HG03571 (cell line): ENCODE data around the gene ACSS2.

Experiments
- ATAC-seq: cut with Tn5 transposase; IDR thresholded peaks from one replicate; pipeline ENCODE4 v1.9.1; 2021; ENCODE audit not compliant: unreplicated experiment

ACSS2 gene, protein sequence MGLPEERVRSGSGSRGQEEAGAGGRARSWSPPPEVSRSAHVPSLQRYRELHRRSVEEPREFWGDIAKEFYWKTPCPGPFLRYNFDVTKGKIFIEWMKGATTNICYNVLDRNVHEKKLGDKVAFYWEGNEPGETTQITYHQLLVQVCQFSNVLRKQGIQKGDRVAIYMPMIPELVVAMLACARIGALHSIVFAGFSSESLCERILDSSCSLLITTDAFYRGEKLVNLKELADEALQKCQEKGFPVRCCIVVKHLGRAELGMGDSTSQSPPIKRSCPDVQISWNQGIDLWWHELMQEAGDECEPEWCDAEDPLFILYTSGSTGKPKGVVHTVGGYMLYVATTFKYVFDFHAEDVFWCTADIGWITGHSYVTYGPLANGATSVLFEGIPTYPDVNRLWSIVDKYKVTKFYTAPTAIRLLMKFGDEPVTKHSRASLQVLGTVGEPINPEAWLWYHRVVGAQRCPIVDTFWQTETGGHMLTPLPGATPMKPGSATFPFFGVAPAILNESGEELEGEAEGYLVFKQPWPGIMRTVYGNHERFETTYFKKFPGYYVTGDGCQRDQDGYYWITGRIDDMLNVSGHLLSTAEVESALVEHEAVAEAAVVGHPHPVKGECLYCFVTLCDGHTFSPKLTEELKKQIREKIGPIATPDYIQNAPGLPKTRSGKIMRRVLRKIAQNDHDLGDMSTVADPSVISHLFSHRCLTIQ

DNA sequence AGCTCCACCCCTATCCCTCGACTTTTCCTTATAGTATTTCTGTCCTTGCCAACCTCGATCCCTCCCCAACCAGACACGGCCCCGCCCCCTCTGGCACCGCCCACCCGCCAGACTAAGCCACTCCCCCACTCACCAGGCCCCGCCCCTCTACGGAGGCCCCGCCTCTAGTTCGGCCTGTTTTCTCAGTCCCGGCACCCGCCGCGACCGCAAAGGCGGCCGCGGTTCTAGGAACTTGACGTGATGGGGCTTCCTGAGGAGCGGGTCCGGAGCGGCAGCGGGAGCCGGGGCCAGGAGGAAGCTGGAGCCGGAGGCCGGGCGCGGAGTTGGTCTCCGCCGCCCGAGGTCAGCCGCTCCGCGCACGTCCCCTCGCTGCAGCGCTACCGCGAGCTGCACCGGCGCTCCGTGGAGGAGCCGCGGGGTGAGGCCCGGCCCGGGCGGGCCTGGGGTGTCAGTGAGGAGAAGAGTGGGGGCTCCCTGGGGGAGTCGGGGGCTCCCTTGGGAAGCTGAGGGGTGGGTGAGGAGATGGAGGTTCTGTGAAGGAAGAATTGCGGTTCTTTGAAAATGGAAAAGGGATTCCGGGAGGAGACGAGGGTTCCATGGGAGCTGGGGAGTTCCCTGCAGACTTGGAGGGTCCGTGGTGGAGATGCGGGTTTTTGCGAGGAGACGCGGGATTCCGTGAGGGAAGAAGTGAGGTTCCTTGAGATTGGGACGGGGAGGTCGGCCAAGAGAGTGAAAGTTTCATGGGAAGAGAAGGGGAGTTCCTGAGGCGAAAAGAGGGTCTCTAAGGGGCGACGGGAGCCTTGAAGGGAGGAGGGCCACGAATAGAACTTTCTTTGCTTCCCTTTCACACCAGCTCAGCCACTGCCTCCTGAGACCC is at the start of gene ACSS2:
Gene ACSS2, plus strand, starts transcription at position 207 of the 877 bp plus-strand sequence. Its CDS starts 34 bp downstream, at position 241.
- ATAC-seq: peak; percentile 60

DNA sequence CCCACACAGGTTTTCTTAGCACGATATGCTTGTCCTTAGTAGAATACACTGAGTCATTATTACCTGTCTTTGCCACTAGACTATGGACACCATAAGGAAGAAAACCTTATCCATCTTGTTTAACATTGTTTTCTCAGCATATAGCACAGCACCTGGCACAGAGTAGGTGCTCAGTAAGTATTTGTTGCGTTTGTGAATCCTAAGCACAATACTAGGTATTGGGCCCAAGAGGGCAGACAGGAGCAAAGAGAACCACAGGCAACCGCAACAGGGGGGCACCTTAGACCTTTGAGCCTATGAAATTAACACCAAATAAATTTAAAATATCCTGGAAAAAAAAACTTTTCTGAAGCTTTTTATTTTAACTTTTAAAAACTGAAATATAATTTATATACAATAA is 47.2 kb upstream of the ACSS2 start:
- no peak for ATAC-seq

DNA sequence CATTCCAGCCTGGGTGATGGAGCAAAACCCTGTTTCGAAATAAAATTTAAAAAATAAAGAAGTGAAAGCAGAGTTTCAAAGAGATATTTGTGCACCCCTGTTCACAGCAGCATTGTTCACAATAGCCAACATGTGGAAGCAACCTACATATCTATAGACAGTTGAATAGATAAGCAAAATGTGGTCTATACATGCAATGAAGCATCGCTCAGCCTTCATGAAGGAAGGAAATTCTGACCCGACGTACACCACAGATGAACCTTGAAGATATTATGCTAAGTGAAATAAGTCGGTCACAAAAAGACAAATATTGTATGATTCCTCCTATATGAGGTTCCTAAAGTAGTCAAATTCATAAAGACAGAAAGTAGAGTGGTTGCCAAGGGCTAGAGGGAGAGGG is 44.5 kb upstream of the ACSS2 start:
- no peak for ATAC-seq

DNA sequence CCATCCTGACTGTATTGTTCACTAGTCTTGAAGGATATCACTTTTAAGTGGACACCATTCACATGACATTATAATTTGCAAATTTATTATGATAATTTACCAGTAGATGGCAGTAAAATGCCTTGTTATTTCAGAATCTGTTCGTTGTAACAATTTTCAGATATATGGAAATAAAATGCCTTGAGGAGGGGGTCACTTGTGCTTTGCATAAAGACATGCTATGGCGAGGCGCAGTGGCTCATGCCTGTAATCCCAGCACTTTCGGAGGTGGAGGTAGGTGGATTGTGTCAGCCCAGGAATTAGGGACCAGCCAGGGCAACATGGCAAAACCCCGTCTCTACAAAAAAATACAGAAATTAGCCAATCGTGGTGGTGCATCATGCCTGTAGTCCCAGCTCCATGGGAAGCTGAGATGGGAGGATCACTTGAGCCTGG is 41.9 kb upstream of the ACSS2 start:
- no peak for ATAC-seq

DNA sequence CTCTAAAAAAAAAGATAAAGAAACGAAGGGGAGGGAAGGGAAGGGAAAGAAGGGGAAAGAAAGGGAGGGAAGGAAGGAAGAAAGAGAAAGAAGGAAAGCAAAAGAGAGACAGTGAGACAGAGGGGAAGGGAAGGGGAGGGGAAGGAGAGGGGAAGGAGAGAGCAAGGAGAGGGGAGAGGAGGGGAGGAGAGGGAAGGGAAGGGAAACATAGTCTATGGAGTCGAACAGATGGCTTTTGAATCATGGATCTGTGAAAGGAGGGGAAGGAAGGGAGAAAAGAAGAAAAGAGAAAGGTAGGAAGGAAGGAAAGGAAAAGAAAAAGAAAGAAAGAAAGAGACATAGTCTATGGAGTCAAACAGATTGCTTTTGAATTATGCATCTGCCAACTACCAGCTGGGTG is 34.3 kb upstream of the ACSS2 start:
- no peak for ATAC-seq

DNA sequence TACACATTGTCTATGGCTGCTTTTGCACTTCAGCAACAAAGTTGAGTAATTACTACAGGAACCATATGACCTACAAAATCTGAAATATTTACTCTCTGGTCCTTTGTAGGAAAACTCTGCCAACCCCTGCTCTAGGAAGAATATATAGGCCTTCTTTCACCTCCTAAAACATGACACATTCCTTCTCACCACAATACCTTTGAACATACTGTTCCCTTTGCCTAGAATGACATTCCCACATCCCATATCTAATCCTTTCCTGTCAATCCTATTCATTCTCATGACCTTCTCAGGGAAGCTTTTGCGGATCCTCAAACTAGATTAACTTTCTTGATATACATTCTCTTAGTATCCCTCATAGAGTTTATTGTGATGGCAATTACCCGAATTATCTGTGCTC is 33.0 kb upstream of the ACSS2 start:
- ATAC-seq: no peak

DNA sequence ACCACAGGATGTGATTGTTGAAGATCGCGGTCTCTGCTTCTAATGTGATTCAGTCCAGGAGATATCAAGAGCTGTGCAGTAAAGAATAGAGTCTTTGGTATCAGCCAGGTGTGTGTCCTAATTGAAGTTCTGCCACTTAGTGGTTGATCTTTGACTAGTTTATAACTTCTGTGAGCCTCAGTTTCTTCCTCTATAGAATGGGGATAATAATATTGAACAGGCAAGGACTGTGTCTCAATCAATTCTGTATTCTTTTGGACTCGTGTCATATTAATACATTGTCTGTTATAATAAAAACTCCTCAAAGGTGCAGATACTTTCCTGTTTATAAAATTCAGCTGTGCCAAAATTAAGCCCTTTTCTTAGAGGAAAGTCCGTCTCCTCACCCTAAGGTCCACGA is 27.8 kb upstream of the ACSS2 start:
- no peak for ATAC-seq

DNA sequence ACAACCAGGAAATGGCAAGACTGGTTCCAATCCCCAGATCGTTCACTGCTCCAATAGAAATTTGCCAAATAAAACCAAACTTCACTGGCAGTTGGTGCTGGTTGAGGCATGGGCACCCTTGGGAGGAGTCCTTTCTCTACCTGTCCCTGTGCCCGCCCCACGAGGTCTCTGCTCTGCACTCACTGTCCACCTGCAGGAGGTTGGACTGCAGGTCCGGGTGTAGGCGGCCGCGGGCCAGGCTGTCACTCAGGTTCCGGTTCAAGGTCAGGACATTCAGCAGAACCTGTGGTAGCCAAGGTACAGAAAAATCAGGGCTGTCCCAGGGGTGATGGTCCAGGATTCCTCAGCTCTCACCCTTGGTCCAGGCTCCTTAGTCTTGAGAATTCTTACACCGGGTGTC is 26.6 kb upstream of the ACSS2 start:
- ATAC-seq: no peak

DNA sequence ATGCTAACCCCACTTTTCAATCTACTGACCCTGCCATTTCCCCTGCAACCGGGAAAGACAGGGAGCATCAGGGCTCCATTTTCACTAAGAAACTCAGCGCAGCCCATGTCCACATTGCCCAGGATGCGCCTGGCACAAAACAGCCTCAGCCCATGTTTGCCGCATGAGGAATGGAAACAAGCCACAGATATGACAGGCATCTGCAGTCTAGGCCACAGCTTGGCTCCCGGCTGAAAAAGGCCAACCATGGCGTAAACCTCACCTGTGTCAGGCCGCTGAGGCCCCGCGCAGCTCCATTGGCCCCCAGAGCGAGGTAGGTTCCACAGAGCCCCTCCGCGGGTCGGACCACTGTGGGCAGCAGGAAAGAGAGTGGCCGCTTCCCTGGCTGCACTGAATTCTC is 25.4 kb upstream of the ACSS2 start:
- no peak for ATAC-seq

DNA sequence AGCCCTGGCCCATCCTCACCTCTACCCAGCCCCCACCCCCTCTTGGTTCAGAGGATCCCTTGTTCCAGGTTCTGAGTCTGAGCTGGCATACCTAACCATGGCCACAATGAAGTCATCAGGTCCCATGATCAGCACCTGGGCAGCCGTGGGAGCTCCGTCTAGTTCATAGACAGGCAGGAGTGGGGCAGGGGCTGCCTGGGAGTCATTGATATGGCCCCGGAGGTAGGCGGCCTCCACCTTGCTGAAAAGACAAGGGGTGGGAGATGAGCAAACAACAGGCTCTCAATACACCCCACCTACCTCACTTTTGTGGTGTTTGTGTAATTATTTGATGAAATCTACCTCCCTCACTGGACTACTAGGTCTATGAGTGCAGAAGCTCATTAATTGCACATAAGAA is 24.1 kb upstream of the ACSS2 start:
- no peak for ATAC-seq

DNA sequence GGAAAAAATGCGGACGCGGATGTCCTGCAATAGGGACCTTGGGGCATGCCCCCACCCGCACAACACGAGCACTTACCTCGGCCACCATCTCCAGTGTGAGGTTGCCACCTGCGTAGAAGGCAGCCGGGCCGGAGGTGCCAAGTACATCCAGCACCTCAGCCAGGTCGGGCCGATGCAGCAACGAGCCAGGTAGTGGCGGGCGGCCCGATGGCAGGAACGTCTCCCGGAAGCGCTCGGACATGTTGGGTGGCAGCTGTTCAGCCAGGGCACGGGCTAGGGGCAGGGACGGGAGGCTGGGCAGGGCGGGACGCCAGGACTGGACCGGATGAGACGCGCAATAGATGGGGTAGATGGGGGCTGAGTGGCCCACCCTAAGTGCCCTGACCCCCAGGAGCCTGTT is 17.0 kb upstream of the ACSS2 start:
- no peak for ATAC-seq

DNA sequence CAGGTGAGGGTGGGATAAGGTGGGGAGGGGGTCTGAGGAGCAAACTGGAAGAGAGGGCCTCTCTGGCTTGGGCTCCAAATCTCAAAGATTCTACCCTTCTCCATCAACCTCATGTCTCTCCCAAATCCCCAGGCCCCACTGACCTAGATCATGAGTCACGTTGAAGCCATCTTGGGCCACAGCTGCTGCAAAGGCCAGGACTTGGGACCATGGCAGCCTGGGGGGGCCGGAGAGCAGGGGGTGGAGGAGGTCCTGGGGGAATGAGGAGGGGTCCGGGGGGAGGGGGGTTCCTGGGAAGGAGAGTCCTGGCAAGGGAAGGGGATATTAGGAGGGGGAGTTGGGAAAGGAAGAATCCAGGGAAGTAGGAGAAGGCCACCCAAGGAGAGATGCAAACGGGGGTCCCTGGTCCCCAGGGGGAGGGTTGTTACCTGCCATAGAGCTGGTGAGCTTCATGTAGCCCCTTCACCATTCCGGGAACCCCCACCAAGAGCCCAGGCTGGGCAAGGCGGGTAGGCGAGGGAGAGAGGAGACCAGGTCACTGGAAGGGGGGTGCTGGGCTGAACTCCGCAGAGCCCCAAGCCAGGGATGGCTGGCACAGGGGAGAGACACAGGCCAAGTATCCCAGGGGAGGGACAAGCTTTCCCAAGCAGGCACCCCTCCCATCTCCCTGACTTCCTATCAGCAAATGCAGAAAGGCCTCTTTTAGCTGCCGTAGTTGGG is 16.4 kb upstream of the ACSS2 start:
- ATAC-seq: no peak

DNA sequence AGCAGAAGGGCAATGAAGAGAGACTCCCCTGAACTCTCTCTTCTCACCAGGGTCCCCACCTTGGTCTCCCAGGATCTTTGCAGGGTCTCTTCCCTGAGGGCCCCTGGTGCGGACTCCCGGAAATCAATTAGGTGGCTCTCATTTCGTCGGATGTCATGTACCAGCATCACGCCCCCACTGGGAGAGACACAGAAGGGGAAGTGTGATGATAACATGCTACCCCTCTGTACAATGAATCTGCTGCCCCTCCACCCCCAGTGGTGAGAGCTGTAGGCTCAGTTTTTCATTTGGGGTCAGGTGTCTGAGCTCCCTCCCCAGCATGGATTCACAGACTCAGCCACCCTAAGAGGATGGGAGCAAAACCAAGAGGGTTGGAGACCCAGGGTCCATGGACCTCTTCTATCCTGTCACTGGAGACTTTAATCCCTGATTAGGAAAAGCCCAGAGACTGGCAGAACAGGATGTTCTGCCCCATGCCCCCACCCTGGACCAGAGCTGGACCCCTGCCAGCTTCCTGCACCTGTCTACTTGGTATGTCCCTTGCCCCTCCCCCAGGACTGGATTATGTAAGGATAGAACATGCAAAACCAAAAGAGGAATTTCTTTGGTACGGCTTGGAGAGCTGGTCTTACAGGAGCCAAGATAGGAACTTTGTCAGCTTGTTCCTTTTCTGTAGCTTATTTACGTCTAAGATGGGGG is 14.9 kb upstream of the ACSS2 start:
- ATAC-seq: no peak

DNA sequence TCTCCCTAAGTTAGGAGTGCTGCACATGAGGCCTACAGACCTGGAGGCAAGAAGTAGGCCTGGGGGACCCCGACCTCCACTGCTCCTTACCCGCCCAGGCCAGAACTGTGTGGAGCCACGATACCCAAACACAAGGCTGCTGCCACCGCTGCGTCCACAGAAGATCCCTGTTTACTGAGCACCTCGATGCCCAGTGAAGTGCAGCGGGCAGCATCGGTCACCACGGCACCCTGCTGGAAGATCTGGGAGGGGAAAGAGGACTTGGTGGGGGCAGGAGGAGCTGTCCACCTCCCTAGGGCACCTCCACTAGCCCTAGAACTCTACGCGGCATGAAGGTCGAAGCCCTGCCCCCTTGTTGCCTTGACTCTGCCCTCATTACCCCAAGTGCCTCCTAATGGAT is 13.7 kb upstream of the ACSS2 start:
- no peak for ATAC-seq

DNA sequence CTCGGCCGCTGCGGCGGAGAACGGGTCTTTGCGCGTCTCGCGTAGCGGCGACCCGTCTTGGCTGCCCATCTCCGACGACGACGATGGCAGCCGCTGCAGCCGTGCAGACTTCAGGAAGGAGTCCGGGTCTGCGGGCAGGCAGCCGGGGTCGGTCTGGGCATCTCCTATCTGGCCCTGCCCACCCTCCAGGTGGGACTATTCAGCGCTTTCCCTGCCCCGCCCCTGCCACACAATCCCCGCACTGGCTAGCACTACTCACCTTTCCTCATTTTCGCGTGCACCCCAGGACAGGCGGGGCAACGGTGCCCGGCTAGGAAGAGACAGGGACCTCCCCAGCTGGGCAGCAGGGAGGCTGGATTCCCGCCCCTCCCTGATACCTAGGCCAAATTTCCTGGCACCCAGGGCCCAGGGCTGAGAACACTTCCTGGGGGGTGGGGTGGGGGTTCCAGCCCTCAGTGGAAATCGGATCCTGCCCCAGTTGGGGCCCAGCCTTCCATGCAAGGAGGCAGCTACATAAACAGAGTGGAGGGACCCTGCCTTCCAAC is 12.9 kb upstream of the ACSS2 start:
- no peak for ATAC-seq

DNA sequence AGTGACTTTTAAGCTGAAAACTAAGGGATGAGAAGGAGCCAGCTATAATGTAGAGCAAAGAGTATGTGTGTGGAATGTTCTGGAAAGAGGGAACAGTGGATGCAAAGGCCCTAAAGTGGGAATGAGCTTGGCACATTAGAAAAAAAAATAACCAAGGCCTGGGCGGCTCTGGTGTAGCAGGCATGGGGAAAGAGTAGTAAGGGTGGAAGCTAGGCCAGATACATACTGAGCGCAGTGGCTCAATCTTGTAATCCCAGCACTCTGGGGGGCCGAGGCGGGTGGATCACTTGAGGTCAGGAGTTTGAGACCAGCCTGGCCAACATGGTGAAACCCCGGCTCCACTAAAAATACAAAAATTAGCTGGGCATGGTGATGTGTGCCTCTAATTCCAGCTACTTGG is 12.2 kb upstream of the ACSS2 start:
- no peak for ATAC-seq

DNA sequence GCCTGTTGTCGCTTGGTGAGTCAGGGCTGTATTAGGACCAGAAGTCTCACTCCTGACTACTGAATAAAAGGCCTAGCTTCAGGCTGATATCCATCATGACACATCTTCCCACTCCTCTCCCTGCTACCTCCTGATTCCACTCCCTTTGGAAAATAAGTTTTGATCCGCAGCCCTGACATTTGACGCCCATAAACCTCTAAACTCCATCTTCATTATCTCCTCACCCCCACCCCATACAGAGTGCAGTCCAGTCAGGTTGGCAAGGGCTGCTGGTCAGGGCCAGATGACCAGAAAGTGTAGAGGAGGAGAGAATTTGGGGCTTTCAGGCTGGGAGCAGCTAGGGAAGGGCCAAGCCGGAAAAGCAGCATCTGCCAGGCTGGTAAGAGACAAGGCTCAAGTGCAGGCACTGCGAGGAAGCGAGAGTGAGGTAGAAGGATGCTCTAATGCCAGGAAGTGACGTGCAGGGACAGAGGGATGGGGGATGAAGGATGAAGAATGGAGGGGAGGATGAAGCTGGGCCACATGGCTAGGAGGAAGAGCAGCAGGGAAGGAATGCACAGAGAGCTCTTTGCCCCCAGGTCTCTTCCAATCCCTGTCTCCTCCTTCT is 5.0 kb upstream of the ACSS2 start:
- ATAC-seq: no peak

DNA sequence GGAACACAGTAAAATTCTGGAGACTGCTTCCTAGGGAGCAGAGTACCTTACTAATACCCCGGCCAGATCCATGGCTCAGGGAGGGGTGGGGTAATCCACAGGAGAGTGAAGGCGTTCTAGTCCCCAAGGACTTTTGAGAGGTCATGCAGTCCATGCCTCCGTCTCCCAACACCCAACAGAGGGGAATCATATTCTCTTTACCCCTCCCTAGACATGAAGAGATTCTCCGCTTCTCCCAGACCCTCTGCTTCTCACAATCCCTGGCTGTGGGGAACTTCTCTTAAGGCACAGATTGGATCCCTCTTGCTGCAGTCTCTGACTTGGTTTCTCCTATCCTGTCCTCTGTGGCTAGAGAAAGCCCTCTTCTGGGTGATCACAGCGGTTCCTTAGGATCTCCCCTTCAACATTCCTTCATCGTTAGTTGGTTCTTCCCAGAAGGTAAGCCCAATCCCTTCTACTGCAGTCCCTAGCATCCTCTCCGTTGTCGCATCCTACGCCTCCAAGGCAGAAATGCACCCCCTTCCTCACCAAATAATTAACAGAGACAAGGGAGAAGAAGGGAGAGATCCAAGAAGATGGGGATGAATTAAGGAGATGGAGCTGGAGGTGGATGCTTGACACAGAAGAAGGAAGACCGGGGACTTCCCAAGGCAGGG is 4.3 kb upstream of the ACSS2 start:
- no peak for ATAC-seq

DNA sequence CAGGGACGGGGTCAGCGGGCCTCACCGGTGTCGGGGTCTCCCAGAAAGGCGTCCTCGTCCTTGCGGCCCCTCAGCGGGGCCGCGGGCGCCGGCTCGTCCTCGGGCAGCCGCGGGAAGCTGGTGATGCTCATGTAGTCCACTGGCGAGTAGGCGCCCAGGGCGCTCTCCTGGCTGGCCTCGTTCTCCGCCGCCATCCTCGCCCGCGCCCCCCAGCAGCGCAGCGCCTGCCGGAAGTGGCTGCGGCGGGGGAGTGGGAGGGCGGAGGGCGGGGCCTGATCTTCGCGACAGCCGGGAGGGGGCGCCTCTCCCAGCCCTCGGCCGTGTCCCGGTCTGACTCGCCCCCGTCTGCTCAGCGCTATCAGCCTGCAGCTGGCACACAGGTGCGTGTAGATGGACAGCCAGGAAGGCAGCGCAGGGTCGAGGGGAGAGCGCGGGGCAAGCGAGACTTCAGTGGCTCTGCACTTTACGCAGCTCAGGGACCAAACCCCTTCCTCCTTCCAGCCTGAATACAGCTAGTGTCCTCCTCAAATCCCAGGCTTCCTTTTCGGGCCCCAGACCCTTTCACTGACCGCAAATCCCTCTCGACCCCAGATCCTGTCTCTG is 3.7 kb upstream of the ACSS2 start, which contains the start of gene GGT7:
Gene GGT7, minus strand, starts transcription at position 235 of the 603 bp plus-strand sequence. Its CDS starts 41 bp downstream, at position 194.
- ATAC-seq: no peak
